Dendritic cell treated with granulocyte-macrophage colony-stimulating factor and Interleukin-4, amounts not matched to agents 40 ng/mL and 50 ng/mL, for 4 days (primary cell): ENCODE data around the gene ABHD12.
"Not testable (repeated sequence)": the region's sequence is repeated elsewhere in the genome, so short reads cannot be mapped to it uniquely, and the experiment has no call there.

Source experiments
- H3K27ac Mint-ChIP-seq: one replicate; pipeline ENCODE4 v1.8.0; 2022; ENCODE audit warnings: mild to moderate bottlenecking, mixed read lengths
- H3K27me3 Mint-ChIP-seq: one replicate; pipeline ENCODE4 v1.8.0; 2022; ENCODE audit warnings: mild to moderate bottlenecking, mixed read lengths
- H3K36me3 Mint-ChIP-seq: one replicate; pipeline ENCODE4 v1.8.0; 2022; ENCODE audit warnings: low read depth, mixed read lengths
- H3K4me1 Mint-ChIP-seq: one replicate; pipeline ENCODE4 v1.8.0; 2022; ENCODE audit warnings: low read depth, mixed read lengths
- H3K4me3 Mint-ChIP-seq: one replicate; pipeline ENCODE4 v1.8.0; 2022; ENCODE audit warnings: mild to moderate bottlenecking, moderate library complexity, mixed read lengths
- H3K9me3 Mint-ChIP-seq: one replicate; pipeline ENCODE4 v1.8.0; 2022; ENCODE audit warnings: mixed read lengths
- intact Hi-C: fragments of 100-400 bp; cut with micrococcal nuclease; formaldehyde crosslinking; loops from one replicate; pipeline ENCODE4 v1.15.0; 2022

ABHD12 gene

GRCh38 chr20:25390538-25391528 lies at the start of gene ABHD12:
Gene ABHD12 (minus strand): TSS chr20:25390835. CDS start chr20:25390703, 132 bp downstream.
- intact Hi-C loops = loop anchor here (2.0 to 10.0 kb wide), 4 partner anchors 16 to 326 kb away; partner anchors contain the start of genes GINS1 and PYGB
- Mint-ChIP-seq H3K27ac (peak within 1 kb of the TSS; percentile 92), H3K27me3 (no peaks in the 10 kb centered on the region), H3K4me3 (peak within 1 kb of the TSS; percentile 81), H3K36me3 (peaks cover 32% of the 10 kb centered on the region), H3K4me1 (peaks cover 17% of the 10 kb centered on the region), H3K9me3 (no peaks in the 10 kb centered on the region)

GRCh38 chr20:25439328-25439727 lies 48.7 kb upstream of the ABHD12 start:
- H3K4me1 Mint-ChIP-seq = peaks cover 7% of the 10 kb centered on the region
- no peak overlapping the region for H3K27ac Mint-ChIP-seq
- H3K36me3 Mint-ChIP-seq = no peaks in the 10 kb centered on the region
- H3K27me3 Mint-ChIP-seq = no peaks in the 10 kb centered on the region
- H3K9me3 Mint-ChIP-seq = no peaks in the 10 kb centered on the region
- no peak overlapping the region for H3K4me3 Mint-ChIP-seq
- intact Hi-C loops = no loop called here

GRCh38 chr20:25437153-25437581 lies 46.5 kb upstream of the ABHD12 start:
- Mint-ChIP-seq H3K27ac (no peak overlapping the region), H3K36me3 (no peaks in the 10 kb centered on the region), H3K27me3 (no peaks in the 10 kb centered on the region), H3K4me1 (peaks cover 7% of the 10 kb centered on the region), H3K9me3 (no peaks in the 10 kb centered on the region), H3K4me3 (no peak overlapping the region)
- intact Hi-C loops = no loop called here

- H3K9me3 Mint-ChIP-seq = no peaks in the 10 kb centered on the region
- H3K4me3 Mint-ChIP-seq = no peak overlapping the region
- H3K36me3 Mint-ChIP-seq = peaks cover 11% of the 10 kb centered on the region
- H3K4me1 Mint-ChIP-seq = no peaks in the 10 kb centered on the region
- intact Hi-C loops = no loop called here
- no peaks in the 10 kb centered on the region for H3K27me3 Mint-ChIP-seq
- H3K27ac Mint-ChIP-seq = no peak overlapping the region
Observed at GRCh38 chr20:25424536-25424935, 33.9 kb upstream of the ABHD12 start.

- Mint-ChIP-seq H3K4me3 (no peak overlapping the region), H3K4me1 (no peaks in the 10 kb centered on the region), H3K9me3 (no peaks in the 10 kb centered on the region), H3K27ac (no peak overlapping the region), H3K27me3 (no peaks in the 10 kb centered on the region), H3K36me3 (peaks cover 2% of the 10 kb centered on the region)
- intact Hi-C loops = no loop called here
Observed at GRCh38 chr20:25422032-25422431, 31.4 kb upstream of the ABHD12 start.

- Mint-ChIP-seq H3K36me3 (no peaks in the 10 kb centered on the region), H3K27ac (no peak overlapping the region), H3K27me3 (no peaks in the 10 kb centered on the region), H3K4me3 (no peak overlapping the region), H3K9me3 (no peaks in the 10 kb centered on the region), H3K4me1 (no peaks in the 10 kb centered on the region)
- intact Hi-C loops = no loop called here
Observed at GRCh38 chr20:25421102-25421501, 30.5 kb upstream of the ABHD12 start.

GRCh38 chr20:25418776-25419175 lies 28.1 kb upstream of the ABHD12 start:
- H3K4me3 Mint-ChIP-seq = no peak overlapping the region
- intact Hi-C loops = no loop called here
- no peaks in the 10 kb centered on the region for H3K9me3 Mint-ChIP-seq
- H3K4me1 Mint-ChIP-seq = no peaks in the 10 kb centered on the region
- H3K27ac Mint-ChIP-seq = no peak overlapping the region
- H3K36me3 Mint-ChIP-seq = no peaks in the 10 kb centered on the region
- no peaks in the 10 kb centered on the region for H3K27me3 Mint-ChIP-seq

GRCh38 chr20:25408890-25409289 lies 18.3 kb upstream of the ABHD12 start:
- H3K27ac Mint-ChIP-seq = peak overlapping the region; percentile 18
- no peak overlapping the region for H3K4me3 Mint-ChIP-seq
- H3K4me1 Mint-ChIP-seq = peaks cover 14% of the 10 kb centered on the region

GRCh38 chr20:25408170-25408547 lies 17.5 kb upstream of the ABHD12 start:
- Mint-ChIP-seq H3K27me3 (no peaks in the 10 kb centered on the region), H3K36me3 (peaks cover 10% of the 10 kb centered on the region), H3K4me1 (peaks cover 14% of the 10 kb centered on the region), H3K27ac (peak overlapping the region; percentile 86), H3K4me3 (peak overlapping the region; percentile 91), H3K9me3 (peaks cover 15% of the 10 kb centered on the region)
- intact Hi-C loops = no loop called here

More at GRCh38 chr20:25408890-25409289, 18.3 kb upstream of the ABHD12 start:
- Mint-ChIP-seq H3K27me3 (no peaks in the 10 kb centered on the region), H3K36me3 (peaks cover 7% of the 10 kb centered on the region), H3K9me3 (peaks cover 7% of the 10 kb centered on the region)
- intact Hi-C loops = no loop called here

GRCh38 chr20:25407311-25408169 lies 16.9 kb upstream of the ABHD12 start, which contains the start of gene GINS1:
Gene GINS1 (plus strand): TSS chr20:25407673. CDS start chr20:25407821, 148 bp downstream.
- peaks cover 14% of the 10 kb centered on the region for H3K4me1 Mint-ChIP-seq
- H3K36me3 Mint-ChIP-seq = peaks cover 16% of the 10 kb centered on the region
- H3K4me3 Mint-ChIP-seq = peak within 1 kb of the TSS; percentile 91
- H3K27ac Mint-ChIP-seq = peak within 1 kb of the TSS; percentile 86
- H3K9me3 Mint-ChIP-seq = peaks cover 21% of the 10 kb centered on the region
- intact Hi-C loops = loop anchor here (2.0 kb wide), 2 partner anchors 17 to 427 kb away; partner anchors contain the start of gene ABHD12
- H3K27me3 Mint-ChIP-seq = no peaks in the 10 kb centered on the region

GRCh38 chr20:25402583-25402982 lies 11.9 kb upstream of the ABHD12 start:
- Mint-ChIP-seq H3K36me3 (peaks cover 16% of the 10 kb centered on the region), H3K4me1 (peaks cover 19% of the 10 kb centered on the region), H3K4me3 (no peak overlapping the region), H3K27ac (no peak overlapping the region), H3K27me3 (peaks cover 2% of the 10 kb centered on the region), H3K9me3 (peaks cover 33% of the 10 kb centered on the region)
- intact Hi-C loops = no loop called here

GRCh38 chr20:25400291-25400732 lies 9.7 kb upstream of the ABHD12 start:
- H3K27ac Mint-ChIP-seq, intact Hi-C loops, H3K27me3 Mint-ChIP-seq, H3K4me3 Mint-ChIP-seq: not testable (repeated sequence)
- peaks cover 33% of the 10 kb centered on the region for H3K9me3 Mint-ChIP-seq
- peaks cover 21% of the 10 kb centered on the region for H3K4me1 Mint-ChIP-seq
- H3K36me3 Mint-ChIP-seq = peaks cover 13% of the 10 kb centered on the region

- Mint-ChIP-seq H3K9me3 (peaks cover 27% of the 10 kb centered on the region), H3K36me3 (peaks cover 13% of the 10 kb centered on the region), H3K4me1 (peaks cover 21% of the 10 kb centered on the region), H3K27me3 (peaks cover 2% of the 10 kb centered on the region), H3K27ac (no peak overlapping the region), H3K4me3 (no peak overlapping the region)
- intact Hi-C loops = loop anchor here (1.0 to 10.0 kb wide), 4 partner anchors 105 to 334 kb away; partner anchors contain the start of gene NANP
Observed at GRCh38 chr20:25399037-25399430, 8.4 kb upstream of the ABHD12 start.
